Adrenal gland (tissue), 12 donors: ENCODE results near the gene ACAT2. TPM values are rescaled to one million over a fixed set of nuclear protein-coding genes. Genes with fewer than 3 reads are reported as not detected.
"Not testable (repeated sequence)": the region's sequence is repeated elsewhere in the genome, so short reads cannot be mapped to it uniquely, and the experiment has no call there.

Experiments used
- DNase-seq, 7 donors: peaks; one replicate each; pipeline ENCODE4 v3.0.0-alpha.2; 2019 to 2020
- H3K27ac ChIP-seq, 5 donors: fragments of 200-600 bp; sonication (generic) in 4 of 5; 1 replicate in 3 of 5; 2 replicates in 2 of 5; pipeline versions ENCODE4 v1.5.1 to v1.8.0; 2016 to 2020; ENCODE audit warnings: mild to moderate bottlenecking in 1 of 5
- H3K27me3 ChIP-seq: fragments of 200-600 bp; 2 replicates; pipeline ENCODE4 v1.8.0; 2021
- H3K36me3 ChIP-seq, 2 donors: fragments of 200-600 bp; replicated peaks in 1 of 2; 1 replicate in 1 of 2; 2 replicates in 1 of 2; pipeline versions ENCODE4 v1.5.1 to v1.8.0; 2018 to 2022
- H3K4me1 ChIP-seq, 2 donors: fragments of 200-600 bp; replicated peaks in 1 of 2; 1 replicate in 1 of 2; 2 replicates in 1 of 2; pipeline versions ENCODE4 v1.5.1 to v1.8.0; 2018 to 2021
- H3K4me3 ChIP-seq, 4 donors: fragments of 200-600 bp; sonication (generic) in 3 of 4; one replicate each; pipeline ENCODE4 v1.5.1; 2016 to 2018
- H3K9me3 ChIP-seq, 3 donors: fragments of 200-600 bp; sonication (generic) in 1 of 3; replicated peaks in 1 of 3; 1 replicate in 2 of 3; 2 replicates in 1 of 3; pipeline versions ENCODE4 v1.5.1 to v1.8.0; 2016 to 2021
- CTCF ChIP-seq, 6 experiments: fragments of 450-650 bp in 4 of 6; fragments of 200-600 bp in 2 of 6; sonication (generic) in 1 of 6; IDR thresholded peaks; 1 replicate in 5 of 6; 2 replicates in 1 of 6; pipeline versions ENCODE4 v1.5.1 to v1.8.0; 2016 to 2021; ENCODE audit warnings: antibody characterized with exemption in 6 of 6, mild to moderate bottlenecking in 2 of 6, moderate library complexity in 1 of 6
- POLR2A ChIP-seq, 2 donors: fragments of 450-650 bp; IDR thresholded peaks; one replicate each; pipeline ENCODE4 v1.6.1; 2017; ENCODE audit warnings: antibody characterized with exemption in 2 of 2, mild to moderate bottlenecking in 2 of 2, moderate library complexity in 1 of 2
- WGBS, 4 donors: extraction: QIAGEN DNeasy Blood & Tissue Kit in 2 of 4; methylation state at CpG; one replicate each; pipeline versions ENCODE4 v1.1.5 to v1.1.7; 2013 to 2017; 5-methylcytosine and 5-hydroxymethylcytosine counted together
- intact Hi-C, 2 donors: fragments of 100-400 bp; cut with DNase I; formaldehyde crosslinking; loops; one replicate each; pipeline versions ENCODE4 v1.14.1 to v1.15.0; 2022 to 2023
- polyA plus RNA-seq, 3 donors: library from polyadenylated mRNA; stranded (reverse); fragments of 200-250 nt in 2 of 3; fragments of 350-450 nt in 1 of 3; fragmentation: Illumina TruSeq in 1 of 3; extraction: RNeasy Lipid Tissue Mini Kit (QIAGEN cat#74804) in 1 of 3; gene quantifications; one replicate each; pipeline ENCODE4 v1.2.3, GENCODE V29; 2013 to 2014
- total RNA-seq, 9 donors: library from RNA; depleted of rRNA in 4 of 9; stranded (reverse); fragments of >200 nt in 4 of 9; fragments of 120-200 nt in 1 of 9; fragmentation: NEBNext Ultra II Directional in 1 of 9; extraction: Animal tissue kit (Norgen Biotek cat#: 25700) in 1 of 9; gene quantifications; one replicate each; pipeline versions ENCODE4 v1.1.0 to v1.2.4, GENCODE V29; 2013 to 2023
- donor health status: healthy with polysubstance abuse.
- donor health status: Bipolar disorder and iron deficiency.
- donor health status: DM: yes; HTN: yes; CAD: no.
- donor health status: DM: no; HTN: no; CAD: no.
- donor health status: DM: no; HTN: no; CAD: no.
- donor health status: DM: yes; HTN: yes; CAD: no.

Gene ACAT2
- total and polyA plus RNA-seq, 12 donors: 8.7 to 305 (median 18.2) TPM

- peaks cover 19 to 43% of the 10 kb centered on the region in 2 donors for H3K4me1 ChIP-seq
- peaks cover 0 to 40% of the 10 kb centered on the region in 2 donors for H3K36me3 ChIP-seq
- no peaks in the 10 kb centered on the region for H3K9me3 ChIP-seq
- peak; percentile 89 to 98 (median 97) for DNase-seq
- TF ChIP-seq CTCF (IDR thresholded peaks at IDR 0.05) (peak in 1 of 6 experiments; percentile 11), POLR2A (IDR thresholded peaks at IDR 0.05) (peak; percentile 41 to 70)
- peak within 1 kb of the TSS; percentile 85 to 98 (median 92) for H3K27ac ChIP-seq
- WGBS, 4 donors: 0 to 1% (median 0%) methylated on average over 28 to 56 of the region's 56 CpGs
- intact Hi-C loops: no loop called here
- H3K27me3 ChIP-seq: no peaks in the 10 kb centered on the region
- peak within 1 kb of the TSS; percentile 59 to 89 (median 76) for H3K4me3 ChIP-seq
Observed at GRCh38 chr6:159790149-159790955, 28.5 kb downstream of the ACAT2 start, which contains the start of gene MRPL18. MRPL18 (plus strand) TSS chr6:159790467; CDS start chr6:159790588, 121 bp downstream.

- Histone ChIP-seq H3K27ac (peak overlapping the region in 4 of 5 donors; percentile 85 to 98 (median 89)), H3K4me3 (peak overlapping the region in 3 of 4 donors; percentile 20 to 85 (median 69)), H3K27me3 (no peaks in the 10 kb centered on the region), H3K4me1 (peaks cover 19 to 43% of the 10 kb centered on the region in 2 donors), H3K9me3 (no peaks in the 10 kb centered on the region), H3K36me3 (peaks cover 0 to 33% of the 10 kb centered on the region in 2 donors)
- TF ChIP-seq POLR2A (IDR thresholded peaks at IDR 0.05): no peak
- no peak for TF ChIP-seq CTCF (IDR thresholded peaks at IDR 0.05)
- intact Hi-C loops: no loop called here
- peak in 1 of 7 donors; percentile 27 for DNase-seq
- 15 to 30% (median 16%) methylated on average over 11 to 18 of the region's 18 CpGs for WGBS, 4 donors
Observed at GRCh38 chr6:159790956-159791598, 29.2 kb downstream of the ACAT2 start.

GRCh38 chr6:159794976-159795375 is 33.1 kb downstream of the ACAT2 start:
- H3K27me3 ChIP-seq, H3K27ac ChIP-seq, DNase-seq, H3K9me3 ChIP-seq, H3K4me3 ChIP-seq: not testable (repeated sequence)
- Histone ChIP-seq H3K36me3 (peaks cover 0 to 48% of the 10 kb centered on the region in 2 donors), H3K4me1 (peaks cover 9 to 19% of the 10 kb centered on the region in 2 donors)
- intact Hi-C loops: loop anchor here in 1 of 2 donors (5.0 kb wide), 1 partner anchor 57 kb away; no protein-coding TSS in a partner anchor
- WGBS, 4 donors: 63 to 66% (median 65%) methylated on average over 8 of the region's 8 CpGs

- intact Hi-C loops: loop anchor here in 1 of 2 donors (5.0 kb wide), 1 partner anchor 55 kb away; no protein-coding TSS in a partner anchor
- WGBS, 4 donors: 32 to 47% (median 38%) methylated on average over 1 of the region's 1 CpG
- Histone ChIP-seq H3K27me3 (no peaks in the 10 kb centered on the region), H3K4me3 (no peak overlapping the region), H3K9me3 (no peaks in the 10 kb centered on the region), H3K4me1 (peaks cover 0 to 2% of the 10 kb centered on the region in 2 donors), H3K27ac (no peak overlapping the region), H3K36me3 (peaks cover 0 to 41% of the 10 kb centered on the region in 2 donors)
- no peak for DNase-seq
- no peak for TF ChIP-seq POLR2A (IDR thresholded peaks at IDR 0.05)
- no peak for TF ChIP-seq CTCF (IDR thresholded peaks at IDR 0.05)
Observed at GRCh38 chr6:159797554-159797953, 35.7 kb downstream of the ACAT2 start.
